Measurements from ENCODE around the gene KIDINS220. TPM values are rescaled to one million over a fixed set of nuclear protein-coding genes. Genes with fewer than 3 reads are reported as not detected.

The KIDINS220 gene
- polyA plus RNA-seq, 2 of the 4 experiments (the other 2 are of a cell fraction), result 16.4 to 45.9 TPM

GRCh38 chr2:8877332-8877731 lies 39.9 kb upstream of the KIDINS220 start:
- H3K27ac ChIP-seq, result no peak overlapping the region
- WGBS (ENCODE audit: missing lambda C conversion rate), result 73% methylated on average over 4 of the region's 4 CpGs
- no peak overlapping the region for H3K4me2 ChIP-seq
- H3K4me1 ChIP-seq, result no peaks in the 10 kb centered on the region
- DNase-seq (ENCODE audit: low read depth in 1 of 2, low spot score in 1 of 2), result no peak
- CTCF ChIA-PET, result interaction anchor here (1.0 to 2.2 kb wide), 3 partner anchors 263 to 366 kb away, joined by 3 to 7 read pairs (median 3); no protein-coding TSS in a partner anchor
- H3K4me3 ChIP-seq, result no peak overlapping the region
- FAIRE-seq, result no peak
- ATAC-seq, result no peak
- POLR2A ChIA-PET, result no interaction called here
- H3K9me3 ChIP-seq, result no peaks in the 10 kb centered on the region
- TF ChIP-seq TP53 (CRISPR knock-in tag; IDR thresholded peaks at IDR 0.05), result no peak
- TF ChIP-seq EHMT2 (IDR thresholded peaks at IDR 0.05; ENCODE audit: low read depth), result no peak
- TF ChIP-seq CHD2 (IDR thresholded peaks at IDR 0.05; ENCODE audit: low read length, partially characterized antibody), result no peak
- TF ChIP-seq MAX (IDR thresholded peaks at IDR 0.05), result no peak
- no peak for TF ChIP-seq CHD4 (IDR thresholded peaks at IDR 0.05; ENCODE audit: borderline replicate concordance)
- no peak for TF ChIP-seq SMC3 (IDR thresholded peaks at IDR 0.05)
- TF ChIP-seq CBX2 (IDR thresholded peaks at IDR 0.05; ENCODE audit: borderline replicate concordance, low read depth), result no peak
- TF ChIP-seq CTCF (IDR thresholded peaks at IDR 0.05), result no peak
- TF ChIP-seq RARB (CRISPR knock-in tag; IDR thresholded peaks at IDR 0.05), result no peak
- TF ChIP-seq NR3C1 (IDR thresholded peaks at IDR 0.05), result no peak
- no peak for TF ChIP-seq E2F6 (IDR thresholded peaks at IDR 0.05; ENCODE audit: borderline replicate concordance, low read depth)
- no peak for TF ChIP-seq BCL3 (IDR thresholded peaks at IDR 0.05)
- TF ChIP-seq KDM5A (IDR thresholded peaks at IDR 0.05), result no peak
- no peak for TF ChIP-seq PBX3 (IDR thresholded peaks at IDR 0.05)
- TF ChIP-seq ATOH8 (CRISPR knock-in tag; IDR thresholded peaks at IDR 0.05; ENCODE audit: low read depth), result no peak
- TF ChIP-seq FOSB (CRISPR knock-in tag; IDR thresholded peaks at IDR 0.05), result no peak
- TF ChIP-seq HOXB5 (CRISPR knock-in tag; IDR thresholded peaks at IDR 0.05), result no peak
- no peak for TF ChIP-seq JUNB (IDR thresholded peaks at IDR 0.05)
- TF ChIP-seq MAZ (IDR thresholded peaks at IDR 0.05; ENCODE audit: borderline replicate concordance, low read depth, low read length), result no peak
- TF ChIP-seq GATA3 (IDR thresholded peaks at IDR 0.05; ENCODE audit: borderline replicate concordance), result no peak

GRCh38 chr2:8876628-8877027 lies 39.2 kb upstream of the KIDINS220 start:
- Histone ChIP-seq H3K9me3 (no peaks in the 10 kb centered on the region), H3K4me2 (no peak overlapping the region), H3K4me3 (no peak overlapping the region), H3K4me1 (no peaks in the 10 kb centered on the region), H3K27ac (no peak overlapping the region)
- ATAC-seq (no peak), FAIRE-seq (no peak), DNase-seq (ENCODE audit: low read depth in 1 of 2, low spot score in 1 of 2) (no peak)
- ChIA-PET POLR2A (no interaction called here), CTCF (interaction anchor here (1.4 to 2.2 kb wide), 2 partner anchors 263 to 266 kb away, joined by 3 to 7 read pairs; no protein-coding TSS in a partner anchor)
- TF ChIP-seq RFX5 (IDR thresholded peaks at IDR 0.05), result no peak
- TF ChIP-seq HEYL (CRISPR knock-in tag; IDR thresholded peaks at IDR 0.05), result no peak
